Neuronal stem cell (in vitro differentiated cells): ENCODE measurements around the gene TMC4.

Experiments
- DNase-seq: peaks from one replicate; pipeline ENCODE4 v3.0.0-alpha.2; 2013; ENCODE audit warnings: low spot score
- H2AFZ ChIP-seq: one replicate; pipeline ENCODE4 v1.6.1; 2013; ENCODE audit warnings: mild to moderate bottlenecking, low read length, inconsistent platforms
- H2AK5ac ChIP-seq: 2 replicates; pipeline ENCODE4 v1.6.1; 2013; ENCODE audit warnings: low read depth, mild to moderate bottlenecking, inconsistent platforms, low read length, moderate library complexity, mixed read lengths
- H2BK120ac ChIP-seq: 2 replicates; pipeline ENCODE4 v1.6.1; 2013; ENCODE audit warnings: low read depth, mild to moderate bottlenecking, inconsistent platforms, low read length, moderate library complexity, mixed read lengths
- H2BK12ac ChIP-seq: one replicate; pipeline ENCODE4 v1.6.1; 2013; ENCODE audit warnings: low read length, inconsistent platforms
- H2BK15ac ChIP-seq: 2 replicates; pipeline ENCODE4 v1.6.1; 2013; ENCODE audit warnings: mild to moderate bottlenecking, low read length, inconsistent platforms, mixed read lengths
- H2BK5ac ChIP-seq: one replicate; pipeline ENCODE4 v1.6.1; 2013; ENCODE audit warnings: inconsistent platforms, mild to moderate bottlenecking, low read length, moderate library complexity
- H3K14ac ChIP-seq: one replicate; pipeline ENCODE4 v1.6.1; 2013; ENCODE audit warnings: low read length, inconsistent platforms
- H3K18ac ChIP-seq: 2 replicates; pipeline ENCODE4 v1.6.1; 2013; ENCODE audit warnings: low read length, inconsistent platforms
- H3K23ac ChIP-seq: 2 replicates; pipeline ENCODE4 v1.6.1; 2013; ENCODE audit warnings: low read depth, mild to moderate bottlenecking, mixed read lengths, low read length, inconsistent platforms; ENCODE audit not compliant: poor library complexity
- H3K27ac ChIP-seq: replicated peaks from 3 replicates; pipeline ENCODE4 v1.5.1; 2013; ENCODE audit warnings: low read length, inconsistent platforms
- H3K27me3 ChIP-seq, 3 experiments: 2 replicates each; pipeline ENCODE4 v1.6.1; 2013; ENCODE audit warnings: low read length in 3 of 3, mild to moderate bottlenecking in 2 of 3, inconsistent platforms in 1 of 3, low read depth in 1 of 3, mixed read lengths in 1 of 3, moderate library complexity in 1 of 3; ENCODE audit not compliant: control insufficient read depth in 3 of 3, insufficient read depth in 3 of 3
- H3K36me3 ChIP-seq, 2 donors: replicated peaks in 1 of 2; 2 replicates each; pipeline ENCODE4 v1.6.1; 2013; ENCODE audit warnings: low read length in 2 of 2; ENCODE audit not compliant: control insufficient read depth in 2 of 2, insufficient read depth in 2 of 2
- H3K4ac ChIP-seq: 2 replicates; pipeline ENCODE4 v1.6.1; 2013; ENCODE audit warnings: inconsistent platforms, mild to moderate bottlenecking, low read length, moderate library complexity
- H3K4me1 ChIP-seq, 2 donors: 1 replicate in 1 of 2; 2 replicates in 1 of 2; pipeline ENCODE4 v1.6.1; 2013; ENCODE audit warnings: low read length in 2 of 2, low read depth in 1 of 2; ENCODE audit not compliant: control insufficient read depth in 2 of 2, insufficient read depth in 1 of 2
- H3K4me2 ChIP-seq: one replicate; pipeline ENCODE4 v1.6.1; 2013; ENCODE audit warnings: mild to moderate bottlenecking, low read length, inconsistent platforms; ENCODE audit not compliant: insufficient read depth, poor library complexity, severe bottlenecking
- H3K4me3 ChIP-seq, 2 donors: 2 replicates each; pipeline ENCODE4 v1.5.1; 2013; ENCODE audit warnings: low read length in 2 of 2, mild to moderate bottlenecking in 2 of 2, inconsistent platforms in 1 of 2, moderate library complexity in 1 of 2
- H3K79me1 ChIP-seq: one replicate; pipeline ENCODE4 v1.6.1; 2013; ENCODE audit warnings: low read depth, mild to moderate bottlenecking, inconsistent platforms, low read length, moderate library complexity
- H3K9ac ChIP-seq: one replicate; pipeline ENCODE4 v1.6.1; 2013; ENCODE audit warnings: mild to moderate bottlenecking, low read depth, low read length, inconsistent platforms; ENCODE audit not compliant: poor library complexity
- H3K9me3 ChIP-seq, 2 donors: replicated peaks in 1 of 2; 2 replicates each; pipeline versions ENCODE3 to v1.6.1; 2013; ENCODE audit warnings: low read length in 2 of 2, mild to moderate bottlenecking in 2 of 2, inconsistent platforms in 1 of 2, low read depth in 1 of 2, mixed read lengths in 1 of 2, moderate library complexity in 1 of 2; ENCODE audit not compliant: control insufficient read depth in 2 of 2, insufficient read depth in 1 of 2
- H4K8ac ChIP-seq: one replicate; pipeline ENCODE4 v1.6.1; 2013; ENCODE audit warnings: low read depth, mild to moderate bottlenecking, inconsistent platforms, low read length, moderate library complexity
- H4K91ac ChIP-seq: one replicate; pipeline ENCODE4 v1.6.1; 2013; ENCODE audit warnings: low read length, low read depth, mild to moderate bottlenecking, inconsistent platforms; ENCODE audit not compliant: poor library complexity
- WGBS, 2 donors: extraction: QIAGEN DNeasy Blood & Tissue Kit; methylation state at CpG; one replicate each; pipeline ENCODE4 v1.1.7; 2013; ENCODE audit warnings: missing lambda C conversion rate in 2 of 2, mixed read lengths in 1 of 2; ENCODE audit not compliant: insufficient read length in 2 of 2, insufficient replicate concordance in 1 of 2; ENCODE audit errors: extremely low coverage in 2 of 2; 5-methylcytosine and 5-hydroxymethylcytosine counted together

The TMC4 gene

DNA sequence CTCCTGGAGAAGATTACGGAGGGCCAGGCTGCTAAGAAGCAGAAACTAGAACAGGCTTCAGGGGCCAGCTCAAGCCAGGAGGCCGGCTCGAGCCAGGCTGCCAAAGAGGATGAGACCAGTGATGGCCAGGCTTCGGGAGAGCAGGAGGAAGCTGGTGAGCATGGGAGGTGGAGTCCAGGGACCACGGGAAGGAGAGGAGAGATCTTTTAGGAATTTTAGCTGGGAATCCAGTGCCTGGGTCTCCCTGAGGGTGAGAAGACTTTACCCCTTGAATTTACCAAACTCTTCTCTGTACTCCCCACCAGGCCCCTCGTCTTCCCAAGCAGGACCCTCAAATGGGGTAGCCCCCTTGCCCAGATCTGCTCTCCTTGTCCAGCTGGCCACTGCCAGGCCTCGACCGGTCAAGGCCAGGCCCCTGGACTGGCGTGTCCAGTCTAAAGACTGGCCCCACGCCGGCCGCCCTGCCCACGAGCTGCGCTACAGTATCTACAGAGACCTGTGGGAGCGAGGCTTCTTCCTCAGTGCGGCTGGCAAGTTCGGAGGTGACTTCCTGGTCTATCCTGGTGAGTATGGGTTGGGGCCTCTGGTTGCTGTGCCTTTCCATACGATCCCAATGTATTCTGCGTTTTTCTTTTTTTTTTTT, 19.0 kb upstream of the TMC4 start:
- peak overlapping the region; percentile 48 for H3K18ac ChIP-seq
- no peak overlapping the region for H2BK120ac ChIP-seq
- no peak overlapping the region for H4K91ac ChIP-seq
- H3K4me1 ChIP-seq, result peaks cover 8% of the 10 kb centered on the region in 2 donors
- H3K79me1 ChIP-seq, result peaks cover 12% of the 10 kb centered on the region
- DNase-seq, result no peak
- peak overlapping the region; percentile 98 for H3K9ac ChIP-seq
- peak overlapping the region; percentile 94 for H2BK5ac ChIP-seq
- H3K9me3 ChIP-seq, result no peaks in the 10 kb centered on the region
- H3K4ac ChIP-seq, result peak overlapping the region; percentile 26
- H3K27ac ChIP-seq, result peak overlapping the region; percentile 98
- peak overlapping the region; percentile 81 for H3K23ac ChIP-seq
- H3K27me3 ChIP-seq, result no peaks in the 10 kb centered on the region
- peak overlapping the region; percentile 30 for H2AK5ac ChIP-seq
- H4K8ac ChIP-seq, result no peak overlapping the region
- WGBS, 2 donors, result no CpG with 5 or more reads among the region's 19 CpGs
- H2BK15ac ChIP-seq, result no peak overlapping the region
- peak overlapping the region; percentile 77 to 91 for H3K4me3 ChIP-seq
- peak overlapping the region; percentile 72 for H3K4me2 ChIP-seq
- peaks cover 11 to 52% of the 10 kb centered on the region in 2 donors for H3K36me3 ChIP-seq
- peak overlapping the region; percentile 98 for H2AFZ ChIP-seq
- no peak overlapping the region for H3K14ac ChIP-seq
- H2BK12ac ChIP-seq, result no peak overlapping the region

GRCh38 chr19:54191011-54191810, 18.3 kb upstream of the TMC4 start, which contains the start of gene TSEN34:
Gene TSEN34 (plus strand): TSS chr19:54191308. CDS start chr19:54191365, 57 bp downstream.
- peaks cover 18 to 54% of the 10 kb centered on the region in 2 donors for H3K36me3 ChIP-seq
- H3K27me3 ChIP-seq, result no peaks in the 10 kb centered on the region
- peak within 1 kb of the TSS; percentile 94 for H2BK5ac ChIP-seq
- peak within 1 kb of the TSS; percentile 97 for H2BK15ac ChIP-seq
- H3K4ac ChIP-seq, result peak within 1 kb of the TSS; percentile 84
- peak within 1 kb of the TSS; percentile 94 for H2BK120ac ChIP-seq
- peak within 1 kb of the TSS; percentile 98 for H3K27ac ChIP-seq
- H2AFZ ChIP-seq, result peak within 1 kb of the TSS; percentile 98
- peak within 1 kb of the TSS; percentile 85 for H4K91ac ChIP-seq
- no peak within 1 kb of the TSS for H4K8ac ChIP-seq
- peak; percentile 92 for DNase-seq
- H3K4me1 ChIP-seq, result peaks cover 8% of the 10 kb centered on the region in 2 donors
- no peaks in the 10 kb centered on the region for H3K9me3 ChIP-seq
- H2AK5ac ChIP-seq, result peak within 1 kb of the TSS; percentile 63
- H3K9ac ChIP-seq, result peak within 1 kb of the TSS; percentile 99
- no peak within 1 kb of the TSS for H2BK12ac ChIP-seq
- peak within 1 kb of the TSS; percentile 77 to 91 for H3K4me3 ChIP-seq
- H3K4me2 ChIP-seq, result peak within 1 kb of the TSS; percentile 91
- no CpG with 5 or more reads among the region's 77 CpGs for WGBS, 2 donors
- no peak within 1 kb of the TSS for H3K14ac ChIP-seq
- H3K79me1 ChIP-seq, result peaks cover 15% of the 10 kb centered on the region
- H3K23ac ChIP-seq, result peak within 1 kb of the TSS; percentile 98
- H3K18ac ChIP-seq, result peak within 1 kb of the TSS; percentile 100

- Histone ChIP-seq H3K18ac (peak overlapping the region; percentile 100), H3K4me3 (peak overlapping the region; percentile 77 to 91), H3K9me3 (no peaks in the 10 kb centered on the region), H2AFZ (peak overlapping the region; percentile 98), H3K36me3 (peaks cover 18 to 53% of the 10 kb centered on the region in 2 donors), H2BK120ac (peak overlapping the region; percentile 94), H3K4me2 (peak overlapping the region; percentile 91), H3K4me1 (peaks cover 8% of the 10 kb centered on the region in 2 donors), H4K91ac (no peak overlapping the region), H3K27ac (peak overlapping the region; percentile 98), H3K79me1 (peaks cover 15% of the 10 kb centered on the region), H2BK5ac (peak overlapping the region; percentile 94), H3K9ac (peak overlapping the region; percentile 99), H3K23ac (peak overlapping the region; percentile 98), H4K8ac (no peak overlapping the region), H3K27me3 (no peaks in the 10 kb centered on the region), H3K14ac (no peak overlapping the region), H2BK15ac (peak overlapping the region; percentile 97), H3K4ac (no peak overlapping the region), H2BK12ac (no peak overlapping the region), H2AK5ac (no peak overlapping the region)
- no CpG with 5 or more reads among the region's 56 CpGs for WGBS, 2 donors
- peak; percentile 100 for DNase-seq
Measured at GRCh38 chr19:54190503-54191010, 17.6 kb upstream of the TMC4 start.
